ENCODE results near the gene RBM20.
A peak's percentile ranks its signal among the peaks of the same experiment; 100 is the strongest.
"Not testable (repeated sequence)": the region's sequence is repeated elsewhere in the genome, so short reads cannot be mapped to it uniquely, and the experiment has no call there.

Gene RBM20

GRCh38 chr10:110706690-110707098 lies 62.6 kb downstream of the RBM20 start:
- no peak for DNase-seq

- DNase-seq, result no peak
Observed at GRCh38 chr10:110708776-110709443, 64.8 kb downstream of the RBM20 start.

DNA sequence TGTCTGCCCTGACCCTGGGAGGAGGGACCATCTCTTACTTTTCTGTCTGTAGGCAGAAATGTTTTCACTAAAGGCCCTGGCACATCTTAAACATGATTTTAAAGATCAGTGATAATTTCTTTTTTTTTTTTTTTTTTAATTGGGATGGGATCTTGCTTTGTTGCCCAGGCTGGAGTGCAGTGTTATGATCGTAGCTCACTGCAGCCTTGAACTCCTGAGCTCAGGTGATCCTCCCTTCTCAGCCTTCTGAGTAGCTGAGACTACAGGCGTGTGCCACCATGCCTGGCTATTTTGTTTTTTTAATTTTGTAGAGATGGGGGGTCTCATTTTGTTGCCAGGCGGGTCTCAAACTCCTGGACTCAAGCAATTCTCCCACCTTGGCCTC lies 65.3 kb downstream of the RBM20 start:
- DNase-seq, result no peak

DNA sequence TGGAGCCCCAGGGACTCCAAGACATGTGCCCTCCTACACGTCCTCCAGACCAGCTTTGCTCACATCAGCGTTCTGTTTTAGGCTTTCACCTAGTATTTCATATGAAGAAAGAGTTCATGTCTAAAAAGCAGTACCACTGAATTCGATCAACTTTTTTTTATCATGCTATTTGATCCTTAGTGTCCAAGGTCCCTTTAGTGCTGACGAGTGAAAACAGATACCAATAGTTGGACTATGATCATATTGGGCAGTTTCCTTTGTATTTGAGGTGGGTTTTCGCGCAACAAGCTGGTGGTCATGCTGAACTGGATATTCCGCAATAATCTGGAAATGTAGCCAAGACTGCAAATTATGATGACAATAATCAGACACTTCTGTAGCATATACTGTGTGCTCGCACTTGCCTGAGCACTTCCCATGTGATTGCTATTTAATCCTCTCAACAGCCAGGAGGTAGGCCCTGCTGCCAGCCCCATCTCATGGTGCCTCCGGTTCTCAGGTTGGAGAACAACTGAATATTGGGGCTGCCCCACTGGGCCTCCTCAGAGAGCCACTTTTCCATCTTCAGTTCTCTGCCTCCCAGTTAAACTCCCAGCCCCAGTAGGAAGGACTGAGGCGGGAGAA lies 65.9 kb downstream of the RBM20 start:
- DNase-seq, result no peak

- no peak for DNase-seq
Observed at GRCh38 chr10:110710621-110711020, 66.5 kb downstream of the RBM20 start.

- no peak for DNase-seq
Observed at GRCh38 chr10:110711382-110711781, 67.2 kb downstream of the RBM20 start.

GRCh38 chr10:110714356-110714755 lies 70.2 kb downstream of the RBM20 start:
- no peak for DNase-seq

DNA sequence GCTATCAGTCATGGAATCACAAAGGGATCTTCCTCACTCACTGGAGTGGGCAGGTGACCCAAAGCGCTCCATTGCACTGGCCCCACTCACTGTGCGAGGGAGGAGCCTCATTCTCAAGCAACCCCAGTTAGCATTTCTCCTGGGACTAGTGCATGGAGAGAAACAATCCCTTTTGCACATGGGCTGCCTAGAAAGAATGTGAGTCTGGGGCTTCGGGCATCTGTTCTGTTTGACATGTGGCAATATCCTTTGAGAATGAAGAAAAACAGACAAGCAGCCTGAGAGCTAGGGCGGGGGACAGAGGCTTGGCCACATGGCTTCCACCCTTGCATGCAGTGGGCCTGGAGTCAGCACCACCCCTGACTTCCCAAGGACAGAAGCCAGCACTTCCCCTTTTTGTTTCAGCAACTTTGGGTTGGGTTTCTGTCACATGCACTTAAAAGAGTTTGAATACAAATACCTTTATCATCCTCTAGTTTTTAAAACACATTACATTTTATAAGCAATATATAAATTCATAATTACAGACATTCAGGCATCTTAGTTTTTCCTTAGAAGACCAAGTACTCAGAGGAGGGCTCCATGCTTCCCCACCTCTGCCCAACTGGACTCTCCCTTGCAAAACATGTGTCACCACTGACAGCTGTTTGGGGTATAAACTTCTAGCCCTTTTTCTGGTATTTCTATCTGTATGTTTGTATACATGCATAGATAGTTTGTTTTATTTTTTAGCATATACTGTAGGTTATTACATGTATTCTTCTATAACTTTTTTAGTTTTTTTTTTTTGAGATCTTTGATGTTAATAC lies 73.8 kb downstream of the RBM20 start:
- DNase-seq, result no peak

- DNase-seq, result no peak
Observed at GRCh38 chr10:110721406-110722038, 77.4 kb downstream of the RBM20 start.

DNA sequence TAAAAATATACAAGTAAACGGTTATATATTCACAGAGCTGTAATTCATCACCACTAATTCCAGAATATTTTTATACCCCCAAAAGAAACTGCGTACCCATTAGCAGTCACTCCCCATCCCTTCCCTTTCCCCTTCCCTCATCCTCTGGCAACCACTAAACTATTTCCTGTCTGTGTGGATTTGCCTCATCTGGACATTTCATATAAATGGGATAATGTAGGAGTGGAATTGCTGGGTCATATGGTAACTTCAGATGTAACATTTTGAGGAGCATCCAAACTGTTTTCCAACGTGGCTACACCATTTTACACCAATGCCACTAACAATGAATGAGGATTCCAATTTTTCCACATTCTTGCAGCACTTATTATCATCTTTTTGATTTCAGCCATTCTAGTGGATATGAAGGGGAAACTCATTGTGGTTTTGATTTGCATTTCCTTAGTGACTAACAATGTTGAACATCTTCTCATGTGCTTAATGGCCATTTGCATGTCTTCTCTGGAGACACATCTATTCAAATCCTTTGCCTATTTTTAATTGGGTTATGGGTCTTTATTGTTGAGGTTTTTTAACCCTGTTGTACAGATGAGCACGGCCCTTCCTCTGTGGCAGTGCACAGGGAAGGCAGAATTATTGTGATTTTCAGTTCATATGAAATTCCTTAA lies 79.2 kb downstream of the RBM20 start:
- no peak for DNase-seq

DNA sequence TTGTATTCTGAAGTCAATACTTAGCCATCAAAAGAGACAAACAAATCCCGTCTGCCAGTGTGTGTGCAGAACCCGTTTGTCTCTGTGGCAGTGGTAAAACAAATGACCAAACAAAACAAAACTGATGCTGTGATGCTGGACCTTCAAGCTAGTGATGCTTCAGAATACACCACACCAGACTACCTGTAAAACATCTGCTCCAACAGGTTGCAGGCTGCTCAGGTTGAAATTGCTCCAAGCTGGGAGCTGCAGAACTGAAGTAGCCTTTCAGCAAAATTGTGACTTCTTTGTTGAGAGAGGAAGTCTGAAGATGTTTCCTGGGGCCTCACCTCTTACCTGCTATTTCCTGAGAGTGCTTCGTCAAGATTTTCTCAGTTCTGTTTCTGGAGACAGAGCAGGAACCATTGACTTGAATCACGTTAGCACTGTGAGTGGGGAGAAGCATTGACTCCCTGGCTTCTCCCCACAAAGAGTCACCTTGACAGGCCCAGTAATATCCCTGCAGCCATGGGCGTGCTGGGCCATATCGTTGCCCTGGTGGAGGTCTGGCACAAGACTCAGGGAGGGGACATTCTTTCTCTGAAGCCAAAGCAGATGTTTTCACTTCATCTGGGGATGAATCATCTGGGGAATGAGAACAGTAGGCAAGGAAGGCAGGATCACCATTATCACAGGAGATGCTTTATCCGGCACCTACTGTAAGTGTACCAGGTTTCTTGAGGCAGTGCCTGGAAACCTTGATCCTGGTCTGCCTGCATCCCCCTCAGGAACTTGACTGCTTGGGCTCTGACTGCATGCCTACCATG lies 80.2 kb downstream of the RBM20 start:
- DNase-seq, result peak; percentile 8

GRCh38 chr10:110724937-110725336 lies 80.8 kb downstream of the RBM20 start:
- DNase-seq, result no peak

- DNase-seq, result no peak
Observed at GRCh38 chr10:110725801-110726630, 81.9 kb downstream of the RBM20 start.

DNA sequence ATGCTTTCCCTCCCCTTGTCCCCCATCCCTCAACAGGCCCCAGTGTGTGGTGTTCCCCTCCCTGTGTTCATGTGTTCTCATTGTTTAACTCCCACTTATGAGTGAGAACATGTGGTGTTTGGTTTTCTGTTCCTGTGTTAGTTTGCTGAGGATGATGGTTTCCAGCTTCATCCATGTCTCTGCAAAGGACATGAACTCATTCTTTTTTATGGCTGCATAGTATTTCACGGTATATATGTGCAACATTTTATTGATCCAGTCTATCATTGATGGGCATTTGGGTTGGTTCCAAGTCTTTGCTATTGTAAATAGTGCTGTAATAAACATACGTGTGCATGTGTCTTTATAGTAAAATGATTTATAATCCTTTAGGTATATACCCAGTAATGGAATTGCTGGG lies 83.6 kb downstream of the RBM20 start:
- not testable (repeated sequence) for DNase-seq

GRCh38 chr10:110730345-110731050 lies 86.4 kb downstream of the RBM20 start:
- no peak for DNase-seq

DNA sequence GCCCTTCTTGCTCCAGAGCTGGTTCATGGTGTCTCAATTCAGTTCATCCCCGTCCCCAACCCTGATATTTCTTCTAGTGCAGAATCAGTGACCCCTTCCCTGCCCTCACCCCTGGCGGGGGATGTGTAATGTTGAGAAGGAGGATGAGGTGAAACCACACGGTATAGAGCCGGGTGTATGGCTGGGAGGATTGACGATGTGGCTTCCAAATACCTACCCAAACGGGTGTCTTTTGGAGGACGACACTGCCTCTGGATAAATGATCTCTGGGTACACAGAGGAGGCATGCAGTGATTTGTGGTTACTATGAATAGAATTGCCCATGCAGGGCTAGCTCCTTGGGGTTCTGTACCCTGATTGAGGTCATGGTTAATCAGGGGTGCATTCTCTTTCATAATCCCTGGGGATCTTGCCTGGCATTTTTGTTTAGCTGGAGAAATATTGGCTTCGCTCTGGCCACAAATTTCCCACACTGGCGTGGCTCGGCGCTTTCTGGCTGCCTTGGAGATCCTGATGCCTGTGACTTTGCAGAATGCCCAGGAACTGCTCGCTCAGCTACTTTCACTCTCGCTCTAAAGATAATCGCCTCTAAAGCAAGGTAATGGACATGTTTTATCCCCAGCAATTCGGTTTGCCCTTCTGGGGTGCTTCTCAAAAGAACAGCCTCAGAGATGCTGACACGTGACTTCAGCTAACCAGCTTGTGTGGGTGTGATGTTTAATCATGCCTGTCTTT lies 89.2 kb downstream of the RBM20 start:
- no peak for DNase-seq

DNA sequence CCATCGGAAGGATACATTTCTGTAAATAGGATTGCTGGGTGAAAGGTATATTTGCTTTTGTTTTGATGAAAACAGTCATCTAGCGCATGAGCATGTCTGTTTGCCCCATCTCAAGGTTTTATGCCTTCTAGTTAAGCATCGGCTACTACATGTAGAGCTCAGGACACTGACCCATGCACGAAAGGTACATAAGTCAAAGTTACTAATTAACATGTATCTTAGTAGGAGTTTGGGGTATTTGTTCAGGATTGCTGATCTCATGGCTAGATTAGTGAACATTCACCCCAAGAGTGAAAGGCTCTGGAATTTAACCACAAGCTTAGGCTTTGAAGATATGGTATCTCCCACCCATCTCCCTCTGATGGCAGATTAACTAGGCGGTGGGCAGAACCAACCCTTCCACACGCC lies 91.5 kb downstream of the RBM20 start:
- no peak for DNase-seq

DNA sequence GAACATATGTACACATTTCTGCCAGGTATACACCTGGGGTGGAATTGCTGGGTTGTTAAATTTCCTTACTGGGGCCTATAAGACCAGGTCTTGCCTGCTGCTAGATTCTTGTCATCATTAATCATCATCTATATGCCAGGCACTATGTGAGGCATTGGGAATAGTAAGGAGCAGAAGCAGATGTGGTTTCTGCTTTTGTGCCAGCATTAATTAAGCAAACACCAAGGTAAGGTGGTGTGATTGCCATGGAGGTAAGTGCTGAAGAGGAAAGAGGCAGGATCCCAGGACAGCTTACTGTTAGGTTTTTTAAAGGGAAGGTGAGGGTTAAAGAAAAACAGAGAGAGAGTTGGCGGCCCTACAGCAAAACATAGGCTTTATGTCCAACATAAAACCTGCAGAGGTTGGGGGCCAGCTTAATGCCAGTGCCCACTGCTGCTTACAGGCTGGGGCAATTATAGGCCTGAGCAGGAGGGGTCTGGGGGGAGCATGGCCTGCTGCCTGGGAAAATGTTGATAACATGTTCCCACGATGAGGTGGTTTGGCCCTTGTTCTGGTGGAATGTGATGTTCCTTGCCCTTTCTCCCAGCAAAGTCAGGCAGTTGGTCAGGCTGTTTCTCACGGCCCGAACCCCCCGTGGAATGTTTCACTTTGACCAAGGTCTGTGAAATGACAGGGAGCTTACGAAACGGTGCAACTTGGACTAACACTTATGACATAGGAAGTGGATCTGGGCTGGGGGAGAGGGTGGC lies 93.9 kb downstream of the RBM20 start:
- no peak for DNase-seq

GRCh38 chr10:110739811-110740271 lies 95.7 kb downstream of the RBM20 start:
- DNase-seq, result peak; percentile 20
